ENCODE data around the gene ROBO1. TPM values are rescaled to one million over a fixed set of nuclear protein-coding genes. Genes with fewer than 3 reads are reported as not detected.

Gene ROBO1
- total RNA-seq, 1 donor from 2014 or later: 78.0 TPM

GRCh38 chr3:78881501-78881900 is 886.3 kb downstream of the ROBO1 start:
- no peak for TF ChIP-seq CTCF (IDR thresholded peaks at IDR 0.05; ENCODE audit: unreplicated experiment)
- no peaks in the 10 kb centered on the region for H3K36me3 Mint-ChIP-seq (ENCODE audit: insufficient read depth)
- H3K27ac Mint-ChIP-seq: no peak overlapping the region
- no peaks in the 10 kb centered on the region for H3K9me3 Mint-ChIP-seq (ENCODE audit: low read depth)
- no peak for DNase-seq (ENCODE audit: low spot score, unreplicated experiment)
- H3K4me1 Mint-ChIP-seq (ENCODE audit: low read depth): no peaks in the 10 kb centered on the region
- H3K4me3 Mint-ChIP-seq (ENCODE audit: low read depth): no peak overlapping the region
- no peaks in the 10 kb centered on the region for H3K27me3 Mint-ChIP-seq

- Mint-ChIP-seq H3K27ac (no peak overlapping the region), H3K9me3 (ENCODE audit: low read depth) (no peaks in the 10 kb centered on the region), H3K27me3 (no peaks in the 10 kb centered on the region), H3K4me1 (ENCODE audit: low read depth) (peaks cover under 1% of the 10 kb centered on the region), H3K36me3 (ENCODE audit: insufficient read depth) (no peaks in the 10 kb centered on the region), H3K4me3 (ENCODE audit: low read depth) (no peak overlapping the region)
- TF ChIP-seq CTCF (IDR thresholded peaks at IDR 0.05; ENCODE audit: unreplicated experiment): no peak
- no peak for DNase-seq (ENCODE audit: low spot score, unreplicated experiment)
Measured at GRCh38 chr3:78880603-78881461, 887.0 kb downstream of the ROBO1 start.

GRCh38 chr3:78879295-78879860 is 888.4 kb downstream of the ROBO1 start:
- TF ChIP-seq CTCF (IDR thresholded peaks at IDR 0.05; ENCODE audit: unreplicated experiment): no peak

GRCh38 chr3:78878789-78879188 is 889.0 kb downstream of the ROBO1 start:
- DNase-seq (ENCODE audit: low spot score, unreplicated experiment): no peak
- H3K27me3 Mint-ChIP-seq: no peaks in the 10 kb centered on the region
- peaks cover 8% of the 10 kb centered on the region for H3K4me1 Mint-ChIP-seq (ENCODE audit: low read depth)
- TF ChIP-seq CTCF (IDR thresholded peaks at IDR 0.05; ENCODE audit: unreplicated experiment): no peak
- no peaks in the 10 kb centered on the region for H3K9me3 Mint-ChIP-seq (ENCODE audit: low read depth)
- no peak overlapping the region for H3K4me3 Mint-ChIP-seq (ENCODE audit: low read depth)
- H3K27ac Mint-ChIP-seq: no peak overlapping the region
- H3K36me3 Mint-ChIP-seq (ENCODE audit: insufficient read depth): no peaks in the 10 kb centered on the region

More at GRCh38 chr3:78879295-78879860, 888.4 kb downstream of the ROBO1 start:
- Mint-ChIP-seq H3K36me3 (ENCODE audit: insufficient read depth) (no peaks in the 10 kb centered on the region), H3K27ac (no peak overlapping the region), H3K4me3 (ENCODE audit: low read depth) (no peak overlapping the region), H3K4me1 (ENCODE audit: low read depth) (peaks cover 8% of the 10 kb centered on the region), H3K9me3 (ENCODE audit: low read depth) (no peaks in the 10 kb centered on the region), H3K27me3 (no peaks in the 10 kb centered on the region)
- DNase-seq (ENCODE audit: low spot score, unreplicated experiment): no peak

GRCh38 chr3:78878011-78878410 is 889.8 kb downstream of the ROBO1 start:
- Mint-ChIP-seq H3K27me3 (no peaks in the 10 kb centered on the region), H3K9me3 (ENCODE audit: low read depth) (no peaks in the 10 kb centered on the region), H3K4me1 (ENCODE audit: low read depth) (peaks cover 11% of the 10 kb centered on the region), H3K27ac (no peak overlapping the region), H3K36me3 (ENCODE audit: insufficient read depth) (no peaks in the 10 kb centered on the region), H3K4me3 (ENCODE audit: low read depth) (no peak overlapping the region)
- TF ChIP-seq CTCF (IDR thresholded peaks at IDR 0.05; ENCODE audit: unreplicated experiment): no peak
- DNase-seq (ENCODE audit: low spot score, unreplicated experiment): no peak
